Neuron (in vitro differentiated cells): Measurements from ENCODE around the gene P4HA2.

Experiments
- H2AFZ ChIP-seq: one replicate; pipeline ENCODE4 v1.6.1; 2013; ENCODE audit warnings: low read depth, mild to moderate bottlenecking, inconsistent platforms, low read length, moderate library complexity
- H3K27me3 ChIP-seq: one replicate; pipeline ENCODE4 v1.6.1; 2013; ENCODE audit warnings: low read length; ENCODE audit not compliant: insufficient read depth
- H3K36me3 ChIP-seq: one replicate; pipeline ENCODE4 v1.6.1; 2013; ENCODE audit warnings: low read length; ENCODE audit not compliant: insufficient read depth
- H3K4me1 ChIP-seq: one replicate; pipeline ENCODE4 v1.6.1; 2013; ENCODE audit warnings: low read length; ENCODE audit not compliant: insufficient read depth
- H3K4me3 ChIP-seq: 2 replicates; pipeline ENCODE4 v1.5.1; 2013; ENCODE audit warnings: mild to moderate bottlenecking, low read length, moderate library complexity
- H3K9me3 ChIP-seq: one replicate; pipeline ENCODE4 v1.6.1; 2013; ENCODE audit warnings: low read length

P4HA2 gene

GRCh38 chr5:132227485-132228240, at the start of gene P4HA2:
P4HA2 (minus strand) TSS chr5:132227853; CDS start chr5:132218626, 9,227 bp downstream.
- H3K9me3 ChIP-seq, result no peaks in the 10 kb centered on the region
- H2AFZ ChIP-seq, result peak within 1 kb of the TSS; percentile 100
- H3K4me1 ChIP-seq, result peaks cover 6% of the 10 kb centered on the region
- peaks cover 44% of the 10 kb centered on the region for H3K27me3 ChIP-seq
- peak within 1 kb of the TSS; percentile 54 for H3K4me3 ChIP-seq
- H3K36me3 ChIP-seq, result no peaks in the 10 kb centered on the region

GRCh38 chr5:132277256-132277655, 49.6 kb upstream of the P4HA2 start:
- Histone ChIP-seq H3K27me3 (peaks cover 4% of the 10 kb centered on the region), H3K4me3 (no peak overlapping the region), H2AFZ (no peak overlapping the region), H3K9me3 (no peaks in the 10 kb centered on the region), H3K4me1 (peaks cover 11% of the 10 kb centered on the region), H3K36me3 (no peaks in the 10 kb centered on the region)

- Histone ChIP-seq H3K36me3 (no peaks in the 10 kb centered on the region), H2AFZ (no peak overlapping the region), H3K27me3 (peaks cover 4% of the 10 kb centered on the region), H3K4me3 (no peak overlapping the region), H3K9me3 (no peaks in the 10 kb centered on the region), H3K4me1 (peaks cover 11% of the 10 kb centered on the region)
These were observed 47.9 kb upstream of the P4HA2 start for GRCh38 chr5:132275367-132276220.

GRCh38 chr5:132274050-132274792, 46.6 kb upstream of the P4HA2 start:
- no peak overlapping the region for H3K4me3 ChIP-seq
- H2AFZ ChIP-seq, result no peak overlapping the region
- H3K9me3 ChIP-seq, result no peaks in the 10 kb centered on the region

GRCh38 chr5:132273631-132274030, 46.0 kb upstream of the P4HA2 start:
- Histone ChIP-seq H3K4me1 (peaks cover 19% of the 10 kb centered on the region), H3K4me3 (no peak overlapping the region), H2AFZ (no peak overlapping the region), H3K27me3 (peaks cover 4% of the 10 kb centered on the region), H3K9me3 (no peaks in the 10 kb centered on the region), H3K36me3 (no peaks in the 10 kb centered on the region)

More at GRCh38 chr5:132274050-132274792, 46.6 kb upstream of the P4HA2 start:
- H3K4me1 ChIP-seq, result peaks cover 13% of the 10 kb centered on the region
- no peaks in the 10 kb centered on the region for H3K36me3 ChIP-seq
- peaks cover 4% of the 10 kb centered on the region for H3K27me3 ChIP-seq

GRCh38 chr5:132272311-132273210, 44.9 kb upstream of the P4HA2 start:
- peaks cover 11% of the 10 kb centered on the region for H3K4me1 ChIP-seq
- no peaks in the 10 kb centered on the region for H3K9me3 ChIP-seq
- H3K4me3 ChIP-seq, result no peak overlapping the region
- peaks cover 4% of the 10 kb centered on the region for H3K27me3 ChIP-seq
- H3K36me3 ChIP-seq, result no peaks in the 10 kb centered on the region
- no peak overlapping the region for H2AFZ ChIP-seq

GRCh38 chr5:132271251-132272246, 43.9 kb upstream of the P4HA2 start:
- peaks cover 7% of the 10 kb centered on the region for H3K27me3 ChIP-seq
- no peaks in the 10 kb centered on the region for H3K36me3 ChIP-seq
- H2AFZ ChIP-seq, result no peak overlapping the region
- no peak overlapping the region for H3K4me3 ChIP-seq
- no peaks in the 10 kb centered on the region for H3K9me3 ChIP-seq
- H3K4me1 ChIP-seq, result peaks cover 11% of the 10 kb centered on the region

- peaks cover 11% of the 10 kb centered on the region for H3K4me1 ChIP-seq
- H3K36me3 ChIP-seq, result no peaks in the 10 kb centered on the region
- H2AFZ ChIP-seq, result no peak overlapping the region
- H3K9me3 ChIP-seq, result no peaks in the 10 kb centered on the region
- H3K27me3 ChIP-seq, result peaks cover 10% of the 10 kb centered on the region
- no peak overlapping the region for H3K4me3 ChIP-seq
These were observed 43.1 kb upstream of the P4HA2 start for GRCh38 chr5:132270706-132271105.

GRCh38 chr5:132270335-132270665, 42.6 kb upstream of the P4HA2 start:
- Histone ChIP-seq H3K4me3 (no peak overlapping the region), H3K36me3 (no peaks in the 10 kb centered on the region), H3K9me3 (no peaks in the 10 kb centered on the region), H2AFZ (no peak overlapping the region), H3K4me1 (peaks cover 11% of the 10 kb centered on the region), H3K27me3 (peaks cover 10% of the 10 kb centered on the region)

GRCh38 chr5:132269635-132270334, 42.1 kb upstream of the P4HA2 start:
- Histone ChIP-seq H3K9me3 (no peaks in the 10 kb centered on the region), H3K4me3 (no peak overlapping the region), H2AFZ (no peak overlapping the region)

More at GRCh38 chr5:132269635-132270334, 42.1 kb upstream of the P4HA2 start:
- H3K36me3 ChIP-seq, result no peaks in the 10 kb centered on the region
- peaks cover 10% of the 10 kb centered on the region for H3K27me3 ChIP-seq
- peaks cover 11% of the 10 kb centered on the region for H3K4me1 ChIP-seq
